Heart left ventricle (tissue), 16 donors: Measurements from ENCODE around the gene PTN. TPM values are rescaled to one million over a fixed set of nuclear protein-coding genes. Genes with fewer than 3 reads are reported as not detected.

Experiments
- ATAC-seq, 4 donors: fragments of 200-7000 bp; cut with Tn5 transposase; one replicate each; pipeline ENCODE4 v1.9.1; 2020 to 2022; ENCODE audit warnings: moderate library complexity in 4 of 4, mild to moderate bottlenecking in 3 of 4, moderate number of reproducible peaks in 1 of 4
- DNase-seq, 5 donors: peaks; one replicate each; pipeline ENCODE4 v3.0.0-alpha.2; 2020
- H3K27ac ChIP-seq, 12 donors: fragments of 200-600 bp; sonication (generic) in 4 of 12; one replicate each; pipeline versions ENCODE4 v1.5.0 to v1.8.0; 2016 to 2022; ENCODE audit warnings: mild to moderate bottlenecking in 2 of 12
- H3K27me3 ChIP-seq, 9 donors: fragments of 200-600 bp; sonication (generic) in 2 of 9; one replicate each; pipeline versions ENCODE4 v1.5.1 to v1.8.0; 2016 to 2022; ENCODE audit warnings: mild to moderate bottlenecking in 3 of 9
- H3K36me3 ChIP-seq, 9 donors: fragments of 200-600 bp; sonication (generic) in 2 of 9; one replicate each; pipeline versions ENCODE4 v1.5.0 to v1.8.0; 2018 to 2022; ENCODE audit warnings: mild to moderate bottlenecking in 2 of 9
- H3K4me1 ChIP-seq, 12 donors: fragments of 200-600 bp; sonication (generic) in 4 of 12; one replicate each; pipeline versions ENCODE4 v1.5.0 to v1.8.0; 2016 to 2022; ENCODE audit warnings: mild to moderate bottlenecking in 3 of 12
- H3K4me3 ChIP-seq, 12 donors: fragments of 200-600 bp; sonication (generic) in 4 of 12; one replicate each; pipeline versions ENCODE4 v1.5.0 to v1.8.0; 2017 to 2022; ENCODE audit warnings: mild to moderate bottlenecking in 9 of 12, moderate library complexity in 4 of 12
- H3K9me3 ChIP-seq, 12 donors: fragments of 200-600 bp; sonication (generic) in 4 of 12; one replicate each; pipeline versions ENCODE4 v1.5.0 to v1.8.0; 2016 to 2022; ENCODE audit warnings: mild to moderate bottlenecking in 1 of 12
- POLR2A ChIP-seq, 2 donors: fragments of 450-650 bp; IDR thresholded peaks; one replicate each; pipeline ENCODE4 v1.6.1; 2017; ENCODE audit warnings: antibody characterized with exemption in 2 of 2, mild to moderate bottlenecking in 2 of 2, moderate library complexity in 2 of 2
- WGBS, 4 donors: extraction: QIAGEN DNeasy Blood & Tissue Kit in 2 of 4; methylation state at CpG; one replicate each; pipeline versions ENCODE4 v1.1.5 to v1.1.7; 2013 to 2018; 5-methylcytosine and 5-hydroxymethylcytosine counted together
- intact Hi-C, 10 donors: fragments of 100-400 bp; cut with DNase I; formaldehyde crosslinking; loops; one replicate each; pipeline versions ENCODE4 v1.11.1 to v1.14.2; 2022
- polyA plus RNA-seq, 2 donors: library from polyadenylated mRNA; stranded (reverse); fragments of 200-250 nt; gene quantifications; one replicate each; pipeline ENCODE4 v1.2.3, GENCODE V29; 2013
- total RNA-seq, 9 donors: library from RNA; depleted of rRNA in 2 of 9; stranded (reverse); fragments of >200 nt in 2 of 9; fragmentation: NEBNext Ultra II Directional in 3 of 9; extraction: Animal tissue kit (Norgen Biotek cat#: 25700) in 3 of 9; gene quantifications; one replicate each; pipeline versions ENCODE4 v1.1.0 to v1.2.4, GENCODE V29; 2016 to 2023
- TF ChIP-seq, protein P1 (sequence below), 12 donors: fragments of 200-600 bp; sonication (generic) in 4 of 12; IDR thresholded peaks; one replicate each; pipeline versions ENCODE4 v1.5.0 to v1.8.0; 2018 to 2022; ENCODE audit warnings: antibody characterized with exemption in 12 of 12, mild to moderate bottlenecking in 5 of 12
- donor health status: ischemic (EF 13 %, LVEDD 7.1; RV severe dilation, severe dysfunction).
- donor health status: healthy with polysubstance abuse.
- donor health status: DM: no; HTN: yes; CAD: no.
- donor health status: DM: no; HTN: no; CAD: no.
- donor health status: ischemic (EF 25% LVEDD 6.9; RV normal size, moderate dysfunction).
- donor health status: ischemic (EF 25% LVEDD 5.7; RV mildly dilated, moderate dysfunction).
- donor health status: healthy.
- donor health status: DM: yes; HTN: yes; CAD: no.
- donor health status: ischemic (EF 35%, LVEDD 5.7; RV mildly dilated, moderate dysfunction).
- donor health status: nonischemic (EF 11% LVEDD 7.7; RV severe dilation, severe dysfunction).
- donor health status: DM: yes; HTN: yes; CAD: no.
- donor health status: PGD.
- donor health status: ischemic (EF 29% LVEDD 5.4; RV normal size, mild dysfunction).
- donor health status: nonischemic (EF 23%, LVEDD 6.1; RV moderate dilation, normal function).

Gene PTN
- total and polyA plus RNA-seq, 11 donors: 3.6 to 23.2 (median 12.8) TPM

GRCh38 chr7:137381045-137381444 lies 37.5 kb upstream of the PTN start:
- DNase-seq: no peak
- no peak overlapping the region for H3K4me3 ChIP-seq
- intact Hi-C loops: no loop called here
- TF ChIP-seq POLR2A (IDR thresholded peaks at IDR 0.05): no peak
- TF ChIP-seq, protein P1, sequence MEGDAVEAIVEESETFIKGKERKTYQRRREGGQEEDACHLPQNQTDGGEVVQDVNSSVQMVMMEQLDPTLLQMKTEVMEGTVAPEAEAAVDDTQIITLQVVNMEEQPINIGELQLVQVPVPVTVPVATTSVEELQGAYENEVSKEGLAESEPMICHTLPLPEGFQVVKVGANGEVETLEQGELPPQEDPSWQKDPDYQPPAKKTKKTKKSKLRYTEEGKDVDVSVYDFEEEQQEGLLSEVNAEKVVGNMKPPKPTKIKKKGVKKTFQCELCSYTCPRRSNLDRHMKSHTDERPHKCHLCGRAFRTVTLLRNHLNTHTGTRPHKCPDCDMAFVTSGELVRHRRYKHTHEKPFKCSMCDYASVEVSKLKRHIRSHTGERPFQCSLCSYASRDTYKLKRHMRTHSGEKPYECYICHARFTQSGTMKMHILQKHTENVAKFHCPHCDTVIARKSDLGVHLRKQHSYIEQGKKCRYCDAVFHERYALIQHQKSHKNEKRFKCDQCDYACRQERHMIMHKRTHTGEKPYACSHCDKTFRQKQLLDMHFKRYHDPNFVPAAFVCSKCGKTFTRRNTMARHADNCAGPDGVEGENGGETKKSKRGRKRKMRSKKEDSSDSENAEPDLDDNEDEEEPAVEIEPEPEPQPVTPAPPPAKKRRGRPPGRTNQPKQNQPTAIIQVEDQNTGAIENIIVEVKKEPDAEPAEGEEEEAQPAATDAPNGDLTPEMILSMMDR (IDR thresholded peaks at IDR 0.05): no peak
- H3K27me3 ChIP-seq: no peaks in the 10 kb centered on the region
- no peak overlapping the region for H3K27ac ChIP-seq
- no peaks in the 10 kb centered on the region for H3K36me3 ChIP-seq
- no peaks in the 10 kb centered on the region for H3K4me1 ChIP-seq
- 44 to 63% (median 53%) methylated on average over 1 of the region's 1 CpG for WGBS, 4 donors
- peaks cover 0 to 22% (median 8%) of the 10 kb centered on the region in 12 donors for H3K9me3 ChIP-seq
- no peak for ATAC-seq

GRCh38 chr7:137373507-137373906 lies 30.0 kb upstream of the PTN start:
- ATAC-seq: no peak
- Histone ChIP-seq H3K27me3 (no peaks in the 10 kb centered on the region), H3K36me3 (no peaks in the 10 kb centered on the region), H3K9me3 (peaks cover 0 to 20% (median 7%) of the 10 kb centered on the region in 12 donors), H3K27ac (no peak overlapping the region), H3K4me1 (no peaks in the 10 kb centered on the region), H3K4me3 (no peak overlapping the region)
- DNase-seq: no peak
- WGBS, 4 donors: 66 to 84% (median 72%) methylated on average over 2 of the region's 2 CpGs
- no peak for TF ChIP-seq POLR2A (IDR thresholded peaks at IDR 0.05)
- TF ChIP-seq, protein P1 (IDR thresholded peaks at IDR 0.05): no peak
- intact Hi-C loops: no loop called here

GRCh38 chr7:137371616-137372015 lies 28.1 kb upstream of the PTN start:
- H3K36me3 ChIP-seq: no peaks in the 10 kb centered on the region
- WGBS, 4 donors: 78 to 95% (median 84%) methylated on average over 2 of the region's 2 CpGs
- no peak overlapping the region for H3K27ac ChIP-seq
- DNase-seq: no peak
- ATAC-seq: no peak
- peaks cover 0 to 2% (median 0%) of the 10 kb centered on the region in 12 donors for H3K9me3 ChIP-seq
- TF ChIP-seq POLR2A (IDR thresholded peaks at IDR 0.05): no peak
- TF ChIP-seq, protein P1 (IDR thresholded peaks at IDR 0.05): no peak
- no peaks in the 10 kb centered on the region for H3K4me1 ChIP-seq
- H3K4me3 ChIP-seq: no peak overlapping the region
- H3K27me3 ChIP-seq: no peaks in the 10 kb centered on the region
- intact Hi-C loops: no loop called here

DNA sequence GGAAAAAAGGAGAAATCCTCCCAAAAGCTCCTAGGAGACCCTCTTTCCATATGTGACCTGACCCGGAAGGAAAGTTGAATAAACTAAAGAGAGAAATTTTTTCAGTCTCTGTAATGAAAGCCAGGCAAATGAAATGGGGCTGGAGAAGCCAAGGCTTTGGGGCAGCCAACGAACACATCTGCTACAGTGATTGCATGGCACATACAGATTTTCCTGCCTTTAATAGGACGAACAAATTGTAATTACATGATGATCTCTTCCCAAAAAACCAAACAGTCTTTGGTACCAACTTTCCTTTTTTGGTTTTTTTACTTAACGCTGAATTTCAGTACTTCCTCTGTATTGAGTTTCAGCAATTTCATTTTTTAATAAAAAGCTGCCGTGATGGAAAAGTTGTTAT lies 23.5 kb upstream of the PTN start:
- Histone ChIP-seq H3K27ac (no peak overlapping the region), H3K27me3 (no peaks in the 10 kb centered on the region), H3K9me3 (peaks cover 0 to 4% (median 0%) of the 10 kb centered on the region in 12 donors), H3K36me3 (no peaks in the 10 kb centered on the region), H3K4me1 (no peaks in the 10 kb centered on the region), H3K4me3 (no peak overlapping the region)
- ATAC-seq (no peak), DNase-seq (no peak)
- 83 to 95% (median 85%) methylated on average over 5 of the region's 5 CpGs for WGBS, 4 donors
- intact Hi-C loops: no loop called here
- TF ChIP-seq POLR2A (IDR thresholded peaks at IDR 0.05): no peak

GRCh38 chr7:137363683-137364082 lies 20.1 kb upstream of the PTN start:
- H3K4me1 ChIP-seq: no peaks in the 10 kb centered on the region
- ATAC-seq: no peak
- no peak for TF ChIP-seq POLR2A (IDR thresholded peaks at IDR 0.05)
- TF ChIP-seq, protein P1 (IDR thresholded peaks at IDR 0.05): no peak
- H3K9me3 ChIP-seq: peaks cover 0 to 24% (median 2%) of the 10 kb centered on the region in 12 donors
- WGBS, 4 donors: 86 to 93% (median 90%) methylated on average over 5 to 6 of the region's 6 CpGs
- no peaks in the 10 kb centered on the region for H3K27me3 ChIP-seq
- no peak overlapping the region for H3K27ac ChIP-seq
- H3K36me3 ChIP-seq: no peaks in the 10 kb centered on the region
- intact Hi-C loops: no loop called here
- no peak overlapping the region for H3K4me3 ChIP-seq
- no peak for DNase-seq
